ELR (cell line): Measurements from ENCODE around the gene CTSC.
"Not testable (repeated sequence)": the region's sequence is repeated elsewhere in the genome, so short reads cannot be mapped to it uniquely, and the experiment has no call there.

Experiments used
- DNase-seq: peaks from one replicate; pipeline ENCODE4 v3.0.0-alpha.2; 2015; ENCODE audit warnings: low read depth

CTSC gene

DNA sequence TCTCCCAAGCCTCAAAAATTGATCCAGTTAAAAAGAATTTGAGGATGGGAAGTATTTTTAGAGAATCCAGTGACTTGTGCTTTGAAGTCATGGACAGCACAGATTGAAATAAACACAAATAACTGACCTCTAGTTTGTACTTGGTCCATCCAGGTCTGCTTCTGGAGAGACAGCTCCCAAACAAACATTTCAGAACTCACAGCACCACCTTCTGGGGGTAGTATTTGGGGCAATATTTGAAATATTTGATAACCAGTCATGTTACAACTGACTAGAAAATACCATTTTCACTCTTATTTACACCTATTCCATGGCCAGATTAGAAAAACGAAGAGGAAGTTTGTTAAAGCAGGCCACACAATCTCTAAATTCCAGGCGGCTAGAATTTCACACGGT, 56.2 kb downstream of the CTSC start:
- DNase-seq: peak; percentile 31

DNA sequence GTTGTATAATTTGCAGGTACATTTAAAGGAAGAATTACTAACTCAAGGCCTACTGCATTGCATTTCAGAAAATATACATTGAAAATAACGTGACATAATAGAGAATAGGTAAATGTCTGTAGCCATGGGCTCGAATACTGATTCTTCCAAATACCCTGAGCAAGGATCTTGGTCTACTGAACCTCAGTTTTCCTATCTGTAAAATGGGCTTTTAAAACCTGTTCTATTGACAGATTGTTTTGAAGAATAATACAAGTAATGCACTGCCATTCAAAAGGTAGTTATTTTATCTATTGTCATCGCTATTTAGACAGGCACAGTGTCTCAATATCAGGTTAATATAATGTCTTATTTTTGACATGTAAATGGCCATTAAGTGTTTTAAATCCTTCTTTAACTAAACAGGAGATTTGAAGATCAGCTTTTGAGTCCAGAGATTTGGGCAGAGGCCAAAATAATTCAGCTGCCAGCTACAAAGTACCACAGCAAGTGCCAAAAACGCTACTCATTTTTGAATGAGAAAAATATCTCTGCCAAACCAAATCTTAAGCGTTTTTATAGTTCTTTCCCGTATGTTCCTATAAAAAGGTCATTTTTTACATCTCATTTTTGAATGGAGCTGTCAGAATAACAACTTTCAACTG, 56.7 kb downstream of the CTSC start:
- no peak for DNase-seq

- DNase-seq: no peak
These were observed 60.1 kb downstream of the CTSC start for GRCh38 chr11:88277349-88277915.

GRCh38 chr11:88275636-88276035, 61.9 kb downstream of the CTSC start:
- DNase-seq: no peak

DNA sequence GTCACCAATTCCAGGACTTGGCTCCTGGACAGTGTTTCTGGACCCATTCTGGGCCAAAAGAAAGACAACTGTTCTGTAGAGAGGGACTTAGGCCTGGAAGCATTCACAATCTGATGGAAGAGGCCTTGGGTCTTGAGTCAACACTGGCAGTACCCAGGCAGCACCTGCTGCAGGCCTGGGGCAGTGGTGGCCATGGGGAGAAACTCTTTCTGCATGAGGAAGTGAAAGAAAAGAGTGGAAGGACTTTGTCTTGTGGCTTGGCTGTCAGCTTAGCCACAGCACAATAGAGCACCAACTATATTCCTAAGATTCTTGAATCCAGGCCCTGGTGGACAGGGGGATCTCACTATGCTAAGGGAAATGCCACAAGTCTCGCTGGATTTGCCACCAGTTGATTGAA, 70.6 kb downstream of the CTSC start:
- DNase-seq: no peak

DNA sequence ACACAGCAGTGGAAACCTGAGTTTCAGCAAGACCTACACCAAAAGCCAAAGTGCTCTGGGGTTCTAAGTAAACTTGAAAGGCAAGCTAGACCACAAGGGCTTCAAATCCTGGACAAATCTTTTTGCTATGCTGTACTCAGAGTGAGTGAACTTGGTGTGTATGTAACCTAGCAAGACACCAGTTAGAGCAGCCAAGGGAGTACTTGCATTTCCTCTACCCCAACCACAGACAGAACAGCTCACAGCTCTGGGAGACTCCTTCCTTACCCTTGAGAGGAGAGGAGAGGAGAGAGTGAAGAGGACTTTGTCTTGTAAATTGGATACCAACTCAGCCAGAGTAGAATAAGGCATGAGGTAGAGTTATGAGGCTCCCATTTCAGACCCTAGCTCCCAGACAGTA, 71.4 kb downstream of the CTSC start:
- DNase-seq: no peak

DNA sequence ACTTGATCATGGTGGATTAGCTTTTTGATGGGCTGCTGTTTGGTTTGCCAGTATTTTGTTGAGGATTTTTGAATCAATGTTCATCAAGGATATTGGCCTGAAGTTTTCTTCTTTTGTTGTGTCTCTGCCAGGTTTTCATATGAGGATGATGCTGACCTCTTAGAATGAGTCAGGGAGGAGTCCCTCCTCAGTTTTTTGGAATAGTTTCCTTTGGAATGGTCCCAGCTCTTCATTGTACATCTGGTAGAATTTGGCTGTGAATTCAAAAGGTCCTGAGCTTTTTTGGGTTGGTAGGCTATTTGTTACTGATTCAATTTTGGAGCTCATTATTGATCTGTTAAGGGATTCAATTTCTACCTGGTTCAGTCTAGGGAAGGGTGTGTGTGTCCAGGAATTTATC, 78.1 kb downstream of the CTSC start:
- DNase-seq: no peak

DNA sequence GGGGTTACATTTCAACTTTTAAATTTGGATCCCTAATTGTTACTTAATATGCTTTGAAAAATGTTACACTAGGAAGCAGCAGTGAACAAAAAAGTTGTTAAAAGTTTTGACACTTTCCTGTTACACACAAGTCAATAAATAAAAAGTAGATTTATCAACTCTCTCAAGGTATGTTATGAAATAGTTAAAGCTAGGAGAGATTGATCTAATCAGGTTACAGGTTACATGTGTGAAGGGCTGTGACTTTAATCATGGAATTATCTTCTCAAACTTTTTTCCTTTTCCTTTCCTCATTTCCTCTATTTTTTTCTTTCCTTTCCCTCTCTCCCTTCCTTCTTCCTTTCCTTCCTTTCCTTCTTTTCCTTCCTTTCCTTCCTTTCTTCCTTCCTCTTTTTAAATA, 85.3 kb downstream of the CTSC start:
- no peak for DNase-seq

- DNase-seq: no peak
These were observed 86.8 kb downstream of the CTSC start for GRCh38 chr11:88250566-88251242.

GRCh38 chr11:88249706-88250105, 87.8 kb downstream of the CTSC start:
- DNase-seq: no peak

DNA sequence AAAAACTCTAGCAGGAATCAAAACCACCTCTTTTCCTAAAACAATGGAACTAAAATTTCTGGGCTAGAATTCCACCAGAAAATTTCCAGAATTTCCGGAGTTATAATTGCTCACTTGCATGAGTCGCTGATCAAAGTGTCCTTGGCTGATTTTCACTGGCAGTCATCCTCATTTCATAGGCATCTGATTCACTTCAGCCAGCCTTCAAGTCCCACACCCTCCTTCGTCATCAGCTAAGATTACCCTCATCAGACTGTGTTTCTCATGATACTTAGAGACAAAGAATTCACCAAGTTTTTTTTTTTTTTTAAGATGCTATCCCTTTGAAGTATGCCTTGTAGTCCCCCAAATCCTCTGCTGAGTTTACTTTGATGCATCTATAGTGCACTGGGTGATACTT, 90.8 kb downstream of the CTSC start:
- DNase-seq: peak; percentile 89

GRCh38 chr11:88245576-88245975, 92.0 kb downstream of the CTSC start:
- DNase-seq: not testable (repeated sequence)
